Embryonic facial prominence (tissue), 1 donor: ENCODE measurements around the gene SOWAHB.

Experiments
- DNase-seq: peaks from one replicate; pipeline ENCODE4 v3.0.0-alpha.2; 2016; ENCODE audit errors: extremely low spot score

SOWAHB gene

DNA sequence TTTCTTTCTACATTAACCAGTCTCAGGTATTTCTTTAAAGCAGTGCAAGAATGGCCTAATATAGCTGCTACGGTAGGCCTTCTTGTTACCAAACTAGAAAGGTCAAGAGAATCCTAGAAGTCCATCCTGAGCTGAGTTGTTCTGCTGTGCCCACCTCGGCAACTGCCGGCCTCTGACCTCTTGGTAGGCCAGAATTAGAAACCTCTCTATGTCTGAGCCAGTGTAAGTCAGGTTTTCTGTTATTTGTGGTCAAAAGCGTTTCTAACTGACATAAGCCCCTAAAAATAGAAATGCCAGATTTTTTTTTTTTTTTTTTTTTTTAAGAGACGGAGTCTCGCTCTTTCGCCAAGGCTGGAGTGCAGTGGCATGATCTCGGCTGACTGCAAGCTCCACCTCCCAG lies 43.1 kb downstream of the SOWAHB start:
- no peak for DNase-seq

DNA sequence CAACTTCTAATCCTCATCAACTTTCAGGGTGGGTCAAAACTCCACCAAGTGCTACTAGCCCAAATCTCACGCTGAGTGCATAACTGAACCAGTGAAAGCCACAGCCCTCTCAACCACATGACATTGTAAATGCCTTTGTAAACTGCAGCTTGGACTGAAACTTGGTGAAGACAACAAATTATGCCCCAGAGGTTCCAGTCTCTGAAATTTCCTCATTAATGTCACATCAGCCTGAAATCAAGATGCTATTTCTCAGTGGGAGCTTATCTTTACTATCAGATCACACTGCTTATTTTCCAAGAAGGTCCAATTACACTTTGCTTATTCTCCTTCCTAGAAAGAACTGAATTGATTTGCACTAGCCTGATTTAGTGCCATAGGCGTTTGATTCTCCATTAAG lies 46.6 kb downstream of the SOWAHB start:
- no peak for DNase-seq

DNA sequence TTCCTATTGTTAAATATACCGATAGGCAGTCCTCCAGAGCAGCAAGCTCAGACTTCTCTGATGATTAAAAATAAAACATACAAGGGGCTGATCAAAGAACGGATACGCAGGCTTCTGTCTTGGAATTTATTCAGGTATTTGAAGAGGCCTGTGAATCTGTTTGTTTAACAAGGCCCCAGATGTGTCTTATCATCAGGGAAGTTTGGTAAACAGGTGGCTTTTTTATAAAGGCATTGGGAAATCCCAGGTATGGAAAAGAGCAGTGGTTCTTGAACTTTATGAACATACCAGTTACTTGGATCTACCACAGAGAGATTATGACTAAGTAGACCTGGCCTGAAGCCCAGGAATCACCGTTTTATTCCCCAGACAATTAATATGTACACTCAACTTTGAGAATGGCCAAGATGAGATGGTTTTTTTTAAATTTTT lies 47.9 kb downstream of the SOWAHB start:
- no peak for DNase-seq
